ENCODE measurements around the gene SYNDIG1.
"Not testable (repeated sequence)": the region's sequence is repeated elsewhere in the genome, so short reads cannot be mapped to it uniquely, and the experiment has no call there.

Gene SYNDIG1

DNA sequence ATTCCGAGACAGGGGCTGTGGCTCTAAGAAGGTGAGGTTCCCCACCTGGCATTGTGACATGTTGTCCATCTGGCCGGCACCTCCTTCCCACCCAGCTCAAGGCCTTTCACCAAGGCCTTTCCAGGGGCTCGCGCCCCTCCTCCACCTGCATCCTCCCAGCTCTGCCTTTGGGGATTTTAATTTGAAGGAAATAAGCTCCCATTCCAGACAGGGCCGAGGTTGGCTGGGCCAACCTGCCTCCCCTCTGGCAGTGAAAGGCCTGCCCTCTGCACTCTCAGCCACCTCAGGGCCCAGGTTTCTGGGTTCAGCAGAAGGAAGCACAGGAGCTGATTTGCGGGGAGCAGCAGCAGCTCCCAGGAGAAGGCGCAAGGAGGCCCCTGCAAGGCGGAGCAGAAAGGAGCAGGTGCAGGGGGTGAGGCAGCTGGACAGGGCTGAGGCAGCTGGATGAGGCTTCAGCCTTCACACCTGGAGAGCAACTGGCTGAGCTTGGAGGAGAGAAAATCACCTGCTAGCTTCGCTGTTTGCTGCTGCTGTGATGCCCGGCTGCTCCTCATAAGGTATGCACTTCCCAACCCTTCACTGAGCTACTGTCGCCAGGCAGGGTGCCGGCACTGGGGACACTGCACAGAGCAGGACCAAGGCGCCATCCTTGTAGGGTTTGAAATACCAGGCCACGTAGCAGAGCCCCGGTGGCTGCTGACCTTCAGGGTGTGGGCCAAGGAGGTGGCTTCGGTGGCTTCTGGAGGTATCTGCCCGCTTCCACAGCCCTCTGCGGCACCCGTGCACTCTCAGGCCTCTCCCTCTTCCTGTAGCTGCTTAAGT, 147.0 kb downstream of the SYNDIG1 start:
- DNase-seq = peak; percentile 11

GRCh38 chr20:24617080-24617432, 147.6 kb downstream of the SYNDIG1 start:
- no peak for DNase-seq

DNA sequence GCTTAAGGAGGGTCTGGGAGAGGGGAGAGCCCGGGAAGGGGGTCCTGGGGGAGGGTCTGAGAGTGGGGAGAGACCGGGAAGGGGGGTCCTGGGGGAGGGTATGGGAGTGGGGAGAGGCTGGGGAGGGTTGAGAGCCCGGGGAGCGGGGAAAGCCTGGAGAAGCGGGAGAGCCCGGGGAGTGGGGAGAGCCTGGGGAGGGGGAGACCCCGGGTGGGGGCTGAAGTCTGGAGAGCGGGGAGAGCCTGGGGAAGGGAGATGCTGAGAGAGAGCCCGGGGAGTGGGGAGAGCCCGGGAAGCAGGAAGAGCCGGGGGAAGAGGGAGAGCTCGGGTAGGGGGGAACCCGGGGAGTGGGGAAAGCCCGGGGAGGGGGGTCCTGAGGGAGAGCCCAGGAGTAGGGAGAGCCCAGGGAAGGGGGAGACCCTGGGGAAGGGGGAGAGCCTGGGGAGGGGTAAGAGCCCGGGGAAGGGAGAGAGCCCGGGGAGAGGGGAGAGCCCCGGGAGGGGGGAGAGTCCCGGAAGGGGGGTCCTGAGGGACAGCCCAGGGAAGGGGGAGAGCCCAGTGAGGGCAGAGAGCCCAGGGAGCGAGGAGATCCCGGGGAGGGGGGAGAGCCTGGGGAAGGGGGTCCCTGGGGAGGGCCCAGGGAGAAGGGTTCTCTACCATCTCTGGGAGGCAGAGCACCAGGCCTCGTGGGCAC, 148.5 kb downstream of the SYNDIG1 start:
- no peak for DNase-seq

- no peak for DNase-seq
Observed at GRCh38 chr20:24618739-24619138, 149.3 kb downstream of the SYNDIG1 start.

DNA sequence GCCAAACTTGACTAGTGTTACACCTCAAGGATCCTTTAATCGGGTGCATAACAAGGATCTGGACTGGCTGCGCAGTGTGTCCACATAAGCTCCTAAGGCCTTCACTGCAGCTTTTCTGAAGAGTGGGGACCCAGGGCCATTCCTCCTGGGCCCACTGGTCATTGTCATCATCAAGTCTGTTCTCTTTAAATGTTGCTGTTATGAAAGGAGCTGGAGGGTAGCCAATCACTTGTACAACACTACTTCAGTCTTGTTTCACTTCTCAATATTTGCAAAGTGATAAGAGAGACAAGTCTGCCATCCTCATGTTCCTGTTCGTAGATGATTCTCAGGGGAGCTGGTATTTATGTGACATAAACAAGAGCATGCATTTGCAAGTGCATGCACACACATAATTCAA, 149.8 kb downstream of the SYNDIG1 start:
- no peak for DNase-seq

- DNase-seq = peak; percentile 16
Observed at GRCh38 chr20:24620937-24621519, 151.6 kb downstream of the SYNDIG1 start.

DNA sequence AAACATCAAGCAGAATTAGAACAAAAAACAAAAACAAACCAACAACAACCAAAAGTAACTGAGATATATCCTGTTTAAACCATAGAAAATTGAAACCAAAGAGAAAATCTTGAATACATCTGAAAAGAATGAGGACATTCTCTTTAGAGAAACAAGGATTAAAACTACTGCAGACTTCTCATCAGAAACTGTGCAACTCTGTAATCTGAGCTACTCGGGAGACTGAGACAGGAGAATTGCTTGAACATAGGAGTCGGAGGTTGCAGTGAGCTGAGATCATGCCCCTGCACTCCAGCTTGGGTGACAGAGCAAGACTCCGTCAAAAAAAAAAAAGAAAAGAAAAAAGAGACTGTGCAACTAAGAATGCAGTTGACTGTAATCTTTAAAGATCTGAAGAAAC, 153.4 kb downstream of the SYNDIG1 start:
- DNase-seq = no peak

- not testable (repeated sequence) for DNase-seq
Observed at GRCh38 chr20:24626141-24626540, 156.7 kb downstream of the SYNDIG1 start.

DNA sequence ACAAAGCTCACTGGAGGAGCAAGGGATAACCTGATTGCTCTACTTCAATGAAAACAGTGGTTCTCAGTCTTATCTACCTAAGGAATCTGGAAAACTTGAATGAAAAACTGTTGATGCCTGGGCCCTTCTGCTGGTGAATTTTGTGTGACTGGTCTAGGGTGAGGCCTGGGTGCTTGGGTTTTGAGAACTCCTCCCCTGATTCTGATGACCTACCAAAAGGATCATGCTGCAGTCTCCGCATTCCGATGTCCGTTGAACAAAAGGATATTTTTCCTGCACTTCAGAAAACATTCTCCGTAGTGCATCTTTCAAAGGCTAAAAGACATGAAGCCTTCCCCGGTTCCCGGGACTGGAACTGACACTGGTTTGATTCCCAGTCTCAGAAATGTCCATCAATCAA, 157.9 kb downstream of the SYNDIG1 start:
- DNase-seq = no peak

DNA sequence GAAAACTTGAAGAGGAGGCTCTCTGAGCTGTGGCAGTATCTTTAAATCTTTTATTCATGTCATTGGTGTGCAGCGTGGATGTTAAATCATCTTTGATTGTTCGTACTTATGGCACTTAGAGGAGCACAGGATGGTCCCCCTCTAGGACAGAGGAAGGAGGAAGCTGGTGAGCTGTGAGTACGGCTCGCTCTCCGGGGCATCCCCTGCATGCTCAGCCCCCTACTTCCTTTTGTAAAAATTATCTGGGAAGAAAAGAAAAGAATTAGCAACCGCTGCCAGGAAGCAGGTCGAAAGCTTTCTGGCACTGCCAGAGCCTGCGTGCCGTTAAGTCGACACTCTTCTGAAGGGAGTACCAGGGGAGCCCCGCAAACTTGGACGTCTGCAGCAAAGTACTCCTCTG, 158.5 kb downstream of the SYNDIG1 start:
- DNase-seq = no peak

DNA sequence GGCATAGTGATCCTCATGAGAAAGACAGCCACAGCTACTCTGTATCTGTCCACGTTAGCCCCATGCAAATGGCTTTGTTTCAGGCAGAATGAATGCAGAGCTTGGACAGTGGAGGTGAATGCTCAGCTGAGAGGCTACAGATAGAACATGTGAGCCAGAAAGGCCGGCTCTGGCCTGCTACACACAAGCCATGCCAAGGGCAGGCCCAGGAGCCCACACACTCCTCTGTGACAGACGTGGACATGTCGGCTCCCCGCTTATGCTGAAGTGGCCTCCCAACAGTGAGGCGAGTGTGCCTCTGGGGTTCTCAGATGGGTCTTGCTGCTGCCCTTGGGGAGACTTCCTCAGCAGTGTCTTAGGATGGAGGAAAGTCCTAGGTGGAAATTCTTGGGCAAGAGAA, 159.6 kb downstream of the SYNDIG1 start:
- DNase-seq = no peak

DNA sequence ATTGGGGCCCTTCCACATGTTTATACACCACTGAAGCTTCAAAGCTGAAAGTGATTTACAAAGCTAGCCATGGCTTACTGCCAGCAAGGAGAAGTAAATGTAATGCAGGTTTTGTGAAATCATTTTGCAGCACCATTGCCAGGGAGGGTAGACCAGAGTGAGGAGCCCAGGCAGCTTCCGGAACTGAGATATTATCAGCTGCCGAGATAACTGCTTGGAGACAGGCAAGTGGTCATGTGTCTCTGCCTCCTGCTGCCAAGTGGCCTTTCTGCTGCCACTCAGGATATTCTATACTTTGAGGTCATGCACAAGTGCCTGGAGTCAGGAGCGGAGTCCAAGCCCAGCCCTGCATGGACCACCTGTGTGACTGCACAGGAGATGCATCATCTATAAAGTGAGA, 160.2 kb downstream of the SYNDIG1 start:
- no peak for DNase-seq

DNA sequence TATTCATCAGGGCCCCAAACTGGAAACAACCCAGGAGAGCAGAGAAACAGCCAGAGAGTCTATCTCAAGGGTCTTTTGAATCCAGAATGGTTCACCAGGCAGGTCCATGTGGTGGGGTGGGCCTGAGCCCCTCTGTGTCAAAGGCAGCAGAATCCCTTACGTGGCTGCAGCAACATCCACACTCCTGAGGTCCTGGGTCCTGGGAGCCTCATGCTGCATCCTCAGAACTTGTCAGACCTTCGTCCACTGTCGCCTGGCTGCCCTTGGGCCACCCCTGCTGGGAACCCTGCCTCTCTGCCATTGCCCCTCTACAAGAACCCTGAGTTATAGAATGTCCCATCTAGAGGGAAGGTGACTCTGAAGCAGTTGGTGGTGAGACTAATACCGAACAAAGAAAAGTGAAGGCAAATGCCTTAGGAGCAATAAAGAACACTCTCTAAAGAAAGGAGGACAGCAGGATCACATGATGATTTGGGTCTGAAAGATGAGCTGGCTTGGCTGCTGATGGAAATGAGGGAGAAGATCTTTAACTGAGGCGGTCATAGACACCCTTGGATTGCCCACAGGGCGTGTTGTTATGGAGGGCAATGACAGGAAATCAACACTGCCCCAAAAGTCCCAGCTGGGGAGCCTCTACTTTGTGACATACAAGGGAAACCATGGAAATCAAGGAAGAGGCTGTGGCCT, 161.2 kb downstream of the SYNDIG1 start:
- no peak for DNase-seq

- DNase-seq = no peak
Observed at GRCh38 chr20:24631173-24631505, 161.7 kb downstream of the SYNDIG1 start.

DNA sequence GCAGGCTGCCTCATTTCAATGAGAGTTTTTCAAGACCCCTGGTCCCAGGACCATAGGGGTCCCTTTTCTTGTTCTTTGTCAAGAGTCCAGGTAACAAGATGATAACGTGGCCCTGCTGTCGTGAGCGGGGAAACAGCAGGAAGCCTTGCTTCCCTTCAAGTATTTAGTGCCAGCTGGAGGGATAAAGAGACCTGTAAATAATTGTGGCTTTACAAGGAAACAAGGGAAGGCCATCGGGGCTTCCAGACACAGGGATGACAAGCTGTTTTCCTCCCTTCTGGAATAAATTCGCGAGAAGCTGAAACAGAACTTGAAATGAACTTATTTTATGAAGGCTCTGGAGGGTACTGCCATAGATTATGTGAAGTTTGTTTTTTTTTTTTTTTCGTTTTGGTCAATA, 163.2 kb downstream of the SYNDIG1 start:
- no peak for DNase-seq

DNA sequence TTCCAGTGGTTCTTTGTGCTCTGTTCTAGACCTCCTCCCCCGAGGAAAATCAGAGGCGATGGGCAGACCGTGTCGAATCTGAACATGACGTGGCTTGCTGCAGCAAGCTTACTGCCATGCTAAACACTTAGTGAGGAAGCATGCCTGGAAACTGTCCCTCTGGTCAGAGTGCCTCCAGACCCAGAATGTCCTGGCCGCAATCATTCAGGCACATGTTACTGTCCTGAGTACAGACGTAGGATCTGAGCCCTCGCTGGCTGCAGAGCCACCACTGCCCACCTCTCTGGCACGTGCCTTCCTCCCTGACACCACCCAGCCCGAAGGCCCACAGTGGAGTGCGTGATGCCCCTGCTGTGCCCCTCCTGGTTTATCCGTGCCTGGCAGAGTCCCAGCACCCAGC, 163.6 kb downstream of the SYNDIG1 start:
- no peak for DNase-seq

DNA sequence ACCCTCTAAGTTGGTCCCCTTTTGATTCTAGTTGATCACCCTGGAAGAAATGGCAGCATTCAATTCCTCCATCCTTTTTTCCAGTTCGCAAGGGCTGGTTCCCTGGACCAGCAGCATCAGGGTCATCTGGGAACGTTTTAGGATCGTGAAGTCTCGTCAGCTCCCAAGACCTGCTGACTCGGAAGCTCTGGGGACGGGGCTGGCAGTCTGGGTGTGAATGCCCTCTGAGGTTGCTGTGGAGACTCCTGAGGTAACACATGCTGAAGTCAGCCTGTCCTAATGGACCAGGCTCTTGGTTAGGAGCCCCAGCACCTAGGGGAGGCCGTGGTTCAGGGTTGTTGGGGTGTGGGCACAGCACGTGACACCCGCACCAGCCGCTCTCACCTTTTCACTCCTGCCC, 164.1 kb downstream of the SYNDIG1 start:
- DNase-seq = no peak

DNA sequence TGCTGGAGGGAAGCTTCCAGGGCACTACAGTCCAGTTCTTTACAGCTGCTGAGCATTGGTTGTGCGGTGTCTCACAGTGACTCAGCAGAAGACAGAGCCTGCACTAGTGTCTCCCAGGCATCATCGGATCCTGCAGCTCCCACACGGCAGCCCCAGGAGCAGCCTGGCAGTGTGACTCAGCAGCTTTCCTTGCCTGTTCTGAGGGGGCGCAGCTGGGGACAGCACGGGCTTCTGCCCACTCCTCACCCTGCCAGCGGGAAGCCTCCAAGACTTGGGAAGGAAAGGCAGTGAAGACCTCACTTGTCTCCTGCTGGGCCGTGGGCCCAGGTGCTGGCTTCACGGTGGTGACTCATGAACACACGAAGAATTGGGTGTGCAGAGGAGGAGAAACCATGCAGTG, 165.4 kb downstream of the SYNDIG1 start:
- peak; percentile 60 for DNase-seq

DNA sequence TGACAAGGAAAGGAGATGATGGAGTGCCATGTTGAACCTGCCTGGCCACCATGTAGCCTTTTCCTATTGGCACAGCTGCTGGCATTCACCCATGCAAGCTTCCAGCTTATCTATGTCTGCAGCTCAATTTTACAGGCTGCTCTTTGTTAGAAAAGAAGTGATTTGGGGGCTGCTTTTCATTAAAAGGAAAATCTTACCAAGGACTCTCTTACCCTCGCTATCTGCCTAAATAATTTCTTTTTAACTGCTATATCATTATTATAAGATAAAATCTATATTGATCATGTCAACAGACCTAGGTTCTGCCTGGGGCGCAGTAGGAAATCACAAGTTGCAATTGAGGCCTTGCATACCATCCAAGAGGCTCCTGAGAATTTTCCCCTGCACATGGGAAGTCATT, 167.2 kb downstream of the SYNDIG1 start:
- no peak for DNase-seq

- DNase-seq = no peak
Observed at GRCh38 chr20:24637087-24637486, 167.7 kb downstream of the SYNDIG1 start.

GRCh38 chr20:24637941-24638340, 168.5 kb downstream of the SYNDIG1 start:
- no peak for DNase-seq

DNA sequence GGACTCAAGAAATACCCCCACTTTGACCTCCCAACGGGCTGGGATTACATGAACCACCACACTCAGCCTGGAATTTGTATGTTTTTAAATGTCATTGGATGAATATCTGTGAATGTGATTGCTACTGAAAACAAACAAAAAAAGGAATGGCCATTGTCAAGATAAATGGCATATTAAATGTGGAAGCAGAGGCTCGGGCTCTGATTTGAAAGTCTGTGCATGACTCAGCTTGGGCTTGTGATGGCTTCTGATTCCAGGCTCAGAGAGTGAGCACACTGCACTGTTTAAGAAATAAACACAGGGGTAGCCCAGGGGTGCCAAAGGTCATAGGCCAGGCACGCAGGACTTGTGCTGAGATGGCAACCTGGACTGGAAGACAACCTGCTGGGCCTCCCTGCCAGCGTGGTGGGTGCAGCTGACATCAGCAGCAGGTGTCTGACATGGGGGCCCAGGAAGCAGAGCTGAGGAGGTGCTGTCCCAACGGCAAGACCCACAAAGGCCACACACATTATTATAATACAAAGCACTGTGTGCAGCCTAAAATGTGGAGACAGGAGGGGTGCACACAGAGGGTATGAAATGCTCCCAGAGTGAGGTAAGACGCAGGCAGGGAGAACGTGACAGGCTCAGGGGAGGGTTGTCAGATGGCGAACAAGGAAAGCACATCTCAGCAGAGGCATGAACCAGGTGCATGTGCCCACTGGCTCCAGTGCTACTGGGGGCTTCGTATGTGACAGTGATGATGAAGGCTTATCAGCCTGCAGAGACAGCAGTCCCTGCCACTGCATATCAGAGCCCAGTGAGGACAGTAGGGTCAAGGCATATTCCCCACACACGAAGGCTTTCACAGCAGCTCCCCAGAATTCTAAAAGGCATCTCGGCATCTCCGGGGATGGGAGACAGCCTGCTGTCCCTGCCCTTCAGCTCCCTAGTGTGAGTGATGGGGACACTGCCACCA, 169.4 kb downstream of the SYNDIG1 start:
- no peak for DNase-seq

DNA sequence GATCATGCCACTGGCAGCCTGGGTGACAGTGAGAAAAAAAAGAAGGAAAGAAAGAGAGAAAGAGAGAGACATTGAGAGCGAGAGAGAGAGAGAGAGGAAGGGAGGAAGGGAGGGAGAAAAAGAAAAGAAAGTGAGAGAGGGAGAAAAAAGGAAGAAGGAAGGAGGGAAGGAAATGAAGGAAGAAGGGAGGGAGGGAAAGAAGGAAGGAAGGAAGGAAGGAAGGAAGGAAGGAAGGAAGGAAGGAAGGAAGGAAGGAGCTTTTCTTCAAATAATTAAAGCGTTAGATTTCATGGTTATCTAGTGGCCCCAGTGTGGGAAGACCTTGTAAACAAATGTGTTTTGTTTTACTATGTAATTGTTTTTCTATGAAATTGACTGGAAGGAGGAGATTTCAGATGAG, 170.8 kb downstream of the SYNDIG1 start:
- no peak for DNase-seq
